ENCODE results near the gene OVCA2.

The OVCA2 gene

DNA sequence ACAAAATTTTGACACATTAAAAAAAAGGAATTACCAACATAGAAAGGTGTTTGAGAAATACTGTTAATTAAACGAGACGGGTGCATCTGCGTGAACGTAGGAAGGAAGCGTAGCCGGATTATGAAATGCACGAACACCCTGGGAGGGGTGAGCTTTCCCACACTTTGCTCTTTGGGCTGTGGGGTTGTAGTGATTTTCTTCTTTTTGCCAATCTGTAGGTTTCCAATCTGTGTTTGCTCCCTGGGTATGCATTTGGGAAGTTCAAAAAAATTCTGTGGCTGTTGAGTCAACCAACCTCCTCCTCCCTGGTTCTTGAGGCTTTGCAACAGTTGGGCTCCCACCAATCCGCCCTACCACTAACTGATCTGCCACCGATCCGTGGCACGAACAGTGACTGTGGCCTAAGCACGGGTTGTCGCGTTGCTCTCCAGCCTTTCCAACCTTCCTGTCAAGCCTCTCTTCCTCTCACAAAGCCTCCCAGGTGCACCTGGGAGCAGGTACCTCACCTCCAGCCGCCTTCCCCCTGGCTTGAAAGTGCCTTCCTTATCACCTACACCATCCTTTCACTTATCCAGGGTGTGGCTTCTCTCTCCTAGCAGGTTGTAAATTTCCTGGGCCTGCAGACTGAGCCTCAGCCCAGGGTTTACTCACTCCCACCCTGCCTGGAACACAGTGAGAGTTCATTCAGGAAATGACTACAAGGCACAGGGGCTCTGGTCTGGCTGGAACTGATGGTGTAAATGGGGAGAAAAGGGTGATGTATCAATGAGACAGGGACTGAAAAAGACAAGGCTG lies 33.3 kb upstream of the OVCA2 start:
- Histone ChIP-seq H3K4me2 (ENCODE audit: low read length) (no peak overlapping the region), H3K36me3 (ENCODE audit: insufficient read depth, low read length) (no peaks in the 10 kb centered on the region; the same call in 1 of the 2 replicates), H4K20me1 (ENCODE audit: insufficient read depth, low read length) (no peaks in the 10 kb centered on the region), H3K27ac (ENCODE audit: low read depth, low read length, poor library complexity, severe bottlenecking) (no peak overlapping the region), H3K9ac (ENCODE audit: low read length) (no peak overlapping the region), H3K4me3 (ENCODE audit: low read depth, low read length, poor library complexity, severe bottlenecking) (no peak overlapping the region), H3K79me2 (ENCODE audit: insufficient read depth, low read length) (no peaks in the 10 kb centered on the region), H3K4me1 (ENCODE audit: insufficient read depth, low read length, severe bottlenecking) (no peaks in the 10 kb centered on the region), H3K9me3 (ENCODE audit: low read length) (no peaks in the 10 kb centered on the region), H3K9me2 (ENCODE audit: low read depth, low read length) (no peaks in the 10 kb centered on the region), H3K27me3 (ENCODE audit: insufficient read depth, low read length) (peaks cover 13% of the 10 kb centered on the region; the same call in 1 of the 2 replicates), H3F3A (ENCODE audit: insufficient read depth, low read length) (no peaks in the 10 kb centered on the region), H2AFZ (ENCODE audit: low read length) (no peak overlapping the region)
- no peak for TF ChIP-seq EZH2 (IDR thresholded peaks at IDR 0.05; ENCODE audit: borderline replicate concordance, low read length)
- TF ChIP-seq, protein P1, sequence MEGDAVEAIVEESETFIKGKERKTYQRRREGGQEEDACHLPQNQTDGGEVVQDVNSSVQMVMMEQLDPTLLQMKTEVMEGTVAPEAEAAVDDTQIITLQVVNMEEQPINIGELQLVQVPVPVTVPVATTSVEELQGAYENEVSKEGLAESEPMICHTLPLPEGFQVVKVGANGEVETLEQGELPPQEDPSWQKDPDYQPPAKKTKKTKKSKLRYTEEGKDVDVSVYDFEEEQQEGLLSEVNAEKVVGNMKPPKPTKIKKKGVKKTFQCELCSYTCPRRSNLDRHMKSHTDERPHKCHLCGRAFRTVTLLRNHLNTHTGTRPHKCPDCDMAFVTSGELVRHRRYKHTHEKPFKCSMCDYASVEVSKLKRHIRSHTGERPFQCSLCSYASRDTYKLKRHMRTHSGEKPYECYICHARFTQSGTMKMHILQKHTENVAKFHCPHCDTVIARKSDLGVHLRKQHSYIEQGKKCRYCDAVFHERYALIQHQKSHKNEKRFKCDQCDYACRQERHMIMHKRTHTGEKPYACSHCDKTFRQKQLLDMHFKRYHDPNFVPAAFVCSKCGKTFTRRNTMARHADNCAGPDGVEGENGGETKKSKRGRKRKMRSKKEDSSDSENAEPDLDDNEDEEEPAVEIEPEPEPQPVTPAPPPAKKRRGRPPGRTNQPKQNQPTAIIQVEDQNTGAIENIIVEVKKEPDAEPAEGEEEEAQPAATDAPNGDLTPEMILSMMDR (IDR thresholded peaks at IDR 0.05; ENCODE audit: low read length), result no peak

DNA sequence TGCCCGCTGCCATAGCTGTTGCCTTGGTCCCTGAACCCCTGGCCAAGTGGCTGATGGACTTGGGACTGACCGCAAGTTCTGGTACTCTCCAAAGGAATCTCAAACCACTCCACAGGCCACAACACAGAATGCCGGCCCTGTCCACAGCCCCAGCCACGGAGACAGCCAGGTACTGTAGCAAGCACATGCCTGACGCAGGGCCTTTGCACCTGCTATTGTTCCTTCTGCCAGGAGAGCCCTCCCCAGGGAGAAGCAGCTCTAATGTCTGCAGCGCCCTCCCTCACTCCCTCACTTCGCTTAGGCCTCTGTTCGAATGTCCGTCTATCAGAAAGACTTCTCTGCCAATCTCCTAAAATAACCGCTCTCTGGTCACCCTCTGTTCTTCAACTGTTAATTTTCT lies 32.1 kb upstream of the OVCA2 start:
- Histone ChIP-seq H3F3A (ENCODE audit: insufficient read depth, low read length) (no peaks in the 10 kb centered on the region), H4K20me1 (ENCODE audit: insufficient read depth, low read length) (no peaks in the 10 kb centered on the region), H3K9ac (ENCODE audit: low read length) (no peak overlapping the region), H3K9me2 (ENCODE audit: low read depth, low read length) (no peaks in the 10 kb centered on the region), H3K4me1 (ENCODE audit: insufficient read depth, low read length, severe bottlenecking) (no peaks in the 10 kb centered on the region), H3K79me2 (ENCODE audit: insufficient read depth, low read length) (no peaks in the 10 kb centered on the region), H3K36me3 (ENCODE audit: insufficient read depth, low read length) (no peaks in the 10 kb centered on the region; the same call in 1 of the 2 replicates), H3K27ac (ENCODE audit: low read depth, low read length, poor library complexity, severe bottlenecking) (no peak overlapping the region), H3K27me3 (ENCODE audit: insufficient read depth, low read length) (peaks cover 22% of the 10 kb centered on the region; the same call in 1 of the 2 replicates), H3K4me2 (ENCODE audit: low read length) (no peak overlapping the region), H3K4me3 (ENCODE audit: low read depth, low read length, poor library complexity, severe bottlenecking) (no peak overlapping the region), H2AFZ (ENCODE audit: low read length) (no peak overlapping the region), H3K9me3 (ENCODE audit: low read length) (no peaks in the 10 kb centered on the region)
- TF ChIP-seq, protein P1 (IDR thresholded peaks at IDR 0.05; ENCODE audit: low read length), result no peak
- no peak for TF ChIP-seq EZH2 (IDR thresholded peaks at IDR 0.05; ENCODE audit: borderline replicate concordance, low read length)

DNA sequence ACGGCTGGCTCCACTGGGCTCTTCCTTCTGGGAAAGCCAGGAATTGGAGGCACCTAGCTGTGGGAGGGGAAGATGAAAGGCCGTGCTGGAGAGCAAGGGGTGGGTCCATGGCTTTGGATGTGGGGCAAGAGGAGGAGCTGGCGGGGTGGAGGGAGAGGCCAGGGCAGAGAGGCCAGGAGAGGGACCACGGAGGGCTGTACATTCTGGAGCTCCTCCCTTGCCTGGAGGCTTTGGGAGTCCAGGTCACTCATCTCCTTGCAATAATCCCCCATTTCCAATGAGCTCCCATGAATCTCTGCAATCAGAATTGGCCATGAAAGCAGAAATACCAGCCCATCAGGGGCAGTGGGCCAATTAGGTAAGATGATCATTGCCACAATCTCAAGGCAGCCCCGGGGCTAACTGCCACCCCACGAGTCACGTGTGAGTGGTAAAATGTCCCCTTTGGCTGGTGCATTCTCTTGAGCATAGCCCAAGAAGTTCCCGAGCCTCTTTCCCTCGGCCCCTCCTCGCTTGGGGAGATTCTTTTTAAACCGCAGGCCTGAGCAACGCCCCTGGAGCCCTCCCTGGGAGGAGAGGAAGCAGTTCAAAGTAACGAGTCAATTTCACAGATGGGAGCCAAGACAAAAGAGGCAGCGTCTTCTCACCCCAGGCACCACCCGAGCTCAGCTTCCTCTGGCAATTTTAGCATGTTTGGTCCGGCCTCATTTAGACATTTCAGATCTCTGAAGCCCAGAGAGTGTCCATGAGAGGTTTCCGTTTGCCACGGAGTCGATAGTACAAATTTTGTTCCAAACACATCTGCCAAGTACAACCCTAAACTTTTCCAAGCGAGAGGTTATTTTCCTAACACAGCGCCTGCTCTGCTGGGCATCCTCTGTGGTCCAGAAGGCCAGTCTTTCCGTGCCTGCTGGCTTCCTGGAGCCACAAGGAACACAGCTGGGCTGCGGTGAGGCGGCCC lies 30.1 kb upstream of the OVCA2 start:
- no peak overlapping the region for H3K9ac ChIP-seq (ENCODE audit: low read length)
- no peak overlapping the region for H3K4me3 ChIP-seq (ENCODE audit: low read depth, low read length, poor library complexity, severe bottlenecking)
- H3K4me1 ChIP-seq (ENCODE audit: insufficient read depth, low read length, severe bottlenecking), result no peaks in the 10 kb centered on the region
- no peaks in the 10 kb centered on the region for H3F3A ChIP-seq (ENCODE audit: insufficient read depth, low read length)
- no peak overlapping the region for H2AFZ ChIP-seq (ENCODE audit: low read length)
- TF ChIP-seq, protein P1 (IDR thresholded peaks at IDR 0.05; ENCODE audit: low read length), result no peak
- no peak for TF ChIP-seq EZH2 (IDR thresholded peaks at IDR 0.05; ENCODE audit: borderline replicate concordance, low read length)
- no peaks in the 10 kb centered on the region for H3K9me2 ChIP-seq (ENCODE audit: low read depth, low read length)
- H3K79me2 ChIP-seq (ENCODE audit: insufficient read depth, low read length), result no peaks in the 10 kb centered on the region
- no peaks in the 10 kb centered on the region for H3K9me3 ChIP-seq (ENCODE audit: low read length)
- peaks cover 29% of the 10 kb centered on the region; the same call in 1 of the 2 replicates for H3K27me3 ChIP-seq (ENCODE audit: insufficient read depth, low read length)
- H4K20me1 ChIP-seq (ENCODE audit: insufficient read depth, low read length), result no peaks in the 10 kb centered on the region
- H3K36me3 ChIP-seq (ENCODE audit: insufficient read depth, low read length), result no peaks in the 10 kb centered on the region; the same call in 1 of the 2 replicates
- no peak overlapping the region for H3K4me2 ChIP-seq (ENCODE audit: low read length)
- H3K27ac ChIP-seq (ENCODE audit: low read depth, low read length, poor library complexity, severe bottlenecking), result no peak overlapping the region

All from OCI-LY1 (cell line).